ENCODE data around the gene HEATR5A.
"Not testable (repeated sequence)": the region's sequence is repeated elsewhere in the genome, so short reads cannot be mapped to it uniquely, and the experiment has no call there.

DNA sequence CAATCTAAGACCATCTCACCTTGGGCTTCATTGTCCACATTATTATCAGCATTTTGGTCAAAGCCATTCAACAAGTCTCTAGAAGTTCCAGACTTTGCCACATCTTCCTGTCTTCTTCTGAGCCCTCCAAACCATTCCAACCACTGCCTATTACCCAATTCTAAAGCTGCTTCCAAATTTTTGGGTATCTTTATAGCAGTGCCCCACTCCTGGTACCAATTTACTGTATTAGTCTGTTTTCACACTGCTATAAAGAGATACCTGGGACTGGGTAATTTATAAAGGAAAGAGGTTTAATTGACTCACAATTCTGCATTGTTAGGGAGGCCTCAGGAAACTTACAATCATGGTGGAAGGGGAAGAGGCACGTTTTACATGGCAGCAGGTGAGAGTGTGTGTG is 89.0 kb downstream of the HEATR5A start:
- TF ChIP-seq POLR2A (IDR thresholded peaks at IDR 0.05; ENCODE audit: low read length); JUNB (IDR thresholded peaks at IDR 0.05); CEBPB (IDR thresholded peaks at IDR 0.05): not testable (repeated sequence)
- TF ChIP-seq, protein P1, sequence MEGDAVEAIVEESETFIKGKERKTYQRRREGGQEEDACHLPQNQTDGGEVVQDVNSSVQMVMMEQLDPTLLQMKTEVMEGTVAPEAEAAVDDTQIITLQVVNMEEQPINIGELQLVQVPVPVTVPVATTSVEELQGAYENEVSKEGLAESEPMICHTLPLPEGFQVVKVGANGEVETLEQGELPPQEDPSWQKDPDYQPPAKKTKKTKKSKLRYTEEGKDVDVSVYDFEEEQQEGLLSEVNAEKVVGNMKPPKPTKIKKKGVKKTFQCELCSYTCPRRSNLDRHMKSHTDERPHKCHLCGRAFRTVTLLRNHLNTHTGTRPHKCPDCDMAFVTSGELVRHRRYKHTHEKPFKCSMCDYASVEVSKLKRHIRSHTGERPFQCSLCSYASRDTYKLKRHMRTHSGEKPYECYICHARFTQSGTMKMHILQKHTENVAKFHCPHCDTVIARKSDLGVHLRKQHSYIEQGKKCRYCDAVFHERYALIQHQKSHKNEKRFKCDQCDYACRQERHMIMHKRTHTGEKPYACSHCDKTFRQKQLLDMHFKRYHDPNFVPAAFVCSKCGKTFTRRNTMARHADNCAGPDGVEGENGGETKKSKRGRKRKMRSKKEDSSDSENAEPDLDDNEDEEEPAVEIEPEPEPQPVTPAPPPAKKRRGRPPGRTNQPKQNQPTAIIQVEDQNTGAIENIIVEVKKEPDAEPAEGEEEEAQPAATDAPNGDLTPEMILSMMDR (IDR thresholded peaks at IDR 0.05), result not testable (repeated sequence)
